ENCODE measurements around the gene POLD2.
"Not testable (repeated sequence)": the region's sequence is repeated elsewhere in the genome, so short reads cannot be mapped to it uniquely, and the experiment has no call there.

The POLD2 gene

DNA sequence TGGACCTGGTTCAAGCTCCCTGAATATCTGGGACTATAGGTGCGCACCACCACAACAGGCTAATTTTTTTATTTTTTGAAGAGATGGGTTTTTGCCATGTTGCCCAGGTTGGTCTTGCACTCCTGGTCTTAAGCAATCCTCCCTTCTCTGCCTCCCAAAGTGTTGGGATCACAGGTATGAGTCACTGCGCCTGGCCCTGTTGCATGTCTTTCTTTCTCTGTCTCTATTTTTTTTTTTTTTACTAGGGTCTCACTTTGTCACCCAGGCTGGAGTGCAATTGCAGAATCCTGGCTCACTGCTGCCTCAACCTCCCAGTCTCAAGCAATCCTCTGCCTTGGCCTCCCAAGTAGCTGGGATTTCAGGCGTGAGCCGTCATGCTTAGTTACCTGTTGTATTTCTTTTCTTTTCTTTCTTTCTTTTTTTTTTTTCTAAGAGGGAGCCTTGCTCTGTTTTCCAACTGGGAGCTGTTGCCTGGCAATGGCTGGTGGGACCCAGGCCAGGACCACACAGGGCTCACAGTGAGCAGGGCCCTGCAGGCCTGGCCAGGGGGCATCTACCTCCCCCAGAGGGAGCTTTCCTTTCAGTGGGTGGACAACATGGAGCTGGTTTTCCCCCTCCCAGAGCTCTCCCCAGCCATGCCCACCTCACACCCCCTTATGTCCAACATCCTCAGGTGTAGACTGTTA lies 11.7 kb upstream of the POLD2 start:
- DNase-seq, result no peak

GRCh38 chr7:44133295-44133694 lies 9.9 kb upstream of the POLD2 start:
- DNase-seq, result no peak

DNA sequence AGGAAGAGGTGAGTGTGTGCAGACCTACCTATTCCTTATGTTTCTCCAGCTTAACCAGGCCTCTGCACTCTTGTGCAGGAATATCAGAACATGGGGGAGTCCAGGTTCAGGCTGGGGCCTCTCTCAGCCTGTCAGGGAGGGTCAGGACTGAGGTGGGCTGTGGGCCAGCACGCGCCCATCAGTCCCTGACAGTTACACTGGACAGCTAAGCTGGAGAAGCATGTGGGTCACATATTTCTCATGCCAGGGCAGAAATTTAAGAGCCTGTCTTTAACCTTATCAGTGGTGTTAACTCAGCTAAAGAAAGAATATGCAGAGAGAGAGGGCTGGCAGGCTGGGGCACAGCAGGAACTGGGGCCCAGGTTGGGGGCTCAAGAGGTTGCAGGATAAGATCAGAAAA lies 8.7 kb upstream of the POLD2 start:
- DNase-seq, result no peak

DNA sequence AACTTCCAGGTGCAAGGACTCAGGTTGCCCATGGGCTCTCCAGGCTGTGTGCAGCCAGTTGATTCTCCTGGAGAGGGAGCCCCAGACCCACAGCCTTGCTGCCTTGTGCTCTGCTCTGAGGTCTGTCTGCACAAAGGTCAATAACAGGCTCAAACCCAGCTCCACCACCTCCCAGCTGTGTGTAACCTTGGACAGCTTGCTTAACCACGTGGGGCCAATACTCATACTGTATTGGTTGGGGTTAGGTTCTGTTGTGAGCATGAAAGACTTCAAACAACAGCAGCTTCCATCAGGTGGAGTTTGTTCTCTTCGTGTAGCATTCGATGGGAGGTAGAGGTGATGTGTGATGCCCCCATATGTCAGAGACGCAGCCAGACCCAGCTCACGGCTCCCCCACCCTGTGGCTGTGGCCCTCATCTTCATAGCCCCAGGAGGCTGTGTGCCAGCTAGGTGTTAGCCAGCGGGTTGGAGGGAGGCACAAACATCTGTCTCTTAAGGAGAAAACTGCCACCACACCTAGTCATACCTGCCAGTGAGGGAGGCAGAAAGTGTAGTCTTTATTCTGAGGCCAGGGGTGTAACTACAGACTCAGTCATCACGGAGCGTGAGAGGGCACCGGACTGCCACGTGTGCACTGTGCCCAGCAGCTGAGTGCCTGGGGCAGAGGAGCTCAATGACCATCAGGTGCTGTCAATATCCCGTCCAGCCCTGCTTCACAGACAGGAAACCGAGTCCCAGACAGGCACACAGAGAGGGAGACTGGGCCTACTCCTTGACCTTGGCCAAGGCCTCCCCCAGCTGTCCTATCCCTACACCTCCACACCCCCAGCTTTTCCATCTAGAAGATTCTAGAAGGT lies 8.1 kb upstream of the POLD2 start:
- no peak for DNase-seq

- no peak for DNase-seq
These were observed 5.6 kb upstream of the POLD2 start for GRCh38 chr7:44128721-44129582.

DNA sequence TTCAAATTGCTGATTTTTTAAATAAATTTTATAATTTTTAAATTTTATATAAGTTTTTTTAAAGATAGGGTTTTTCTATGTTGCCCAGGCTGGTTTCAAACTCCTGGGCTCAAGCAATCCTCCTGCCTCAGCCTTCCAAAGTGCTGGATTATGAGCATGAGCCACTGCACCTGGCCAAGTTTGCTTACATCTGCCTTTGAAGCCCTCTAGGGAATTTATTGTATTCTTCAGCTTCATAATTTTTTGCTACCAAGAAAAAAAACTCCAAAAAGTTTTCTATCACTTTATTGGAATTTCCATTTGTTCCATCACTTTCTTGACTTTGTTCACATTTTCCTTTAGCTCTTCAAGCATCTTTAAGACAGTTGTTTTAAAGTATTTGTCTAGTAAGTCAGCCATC lies 3.8 kb upstream of the POLD2 start:
- DNase-seq, result no peak

DNA sequence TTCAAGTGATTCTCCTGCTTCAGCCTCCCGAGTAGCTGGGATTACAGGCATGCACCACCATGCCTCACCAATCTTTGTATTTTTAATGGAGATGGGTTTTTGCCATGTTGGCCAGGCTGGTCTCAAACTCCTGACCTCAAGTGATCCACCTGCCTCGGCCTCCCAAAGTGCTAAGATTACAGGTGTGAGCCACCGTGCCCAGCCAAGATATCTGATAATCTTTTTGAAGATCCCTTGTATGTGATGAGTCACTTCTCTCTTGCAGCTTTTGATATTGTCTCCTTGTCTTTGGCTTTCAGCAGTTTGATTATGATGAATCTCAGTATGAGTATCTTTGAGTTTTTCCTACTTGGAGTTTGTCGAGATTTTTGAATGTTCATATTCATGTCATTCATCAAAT lies 3.2 kb upstream of the POLD2 start:
- DNase-seq, result not testable (repeated sequence)

DNA sequence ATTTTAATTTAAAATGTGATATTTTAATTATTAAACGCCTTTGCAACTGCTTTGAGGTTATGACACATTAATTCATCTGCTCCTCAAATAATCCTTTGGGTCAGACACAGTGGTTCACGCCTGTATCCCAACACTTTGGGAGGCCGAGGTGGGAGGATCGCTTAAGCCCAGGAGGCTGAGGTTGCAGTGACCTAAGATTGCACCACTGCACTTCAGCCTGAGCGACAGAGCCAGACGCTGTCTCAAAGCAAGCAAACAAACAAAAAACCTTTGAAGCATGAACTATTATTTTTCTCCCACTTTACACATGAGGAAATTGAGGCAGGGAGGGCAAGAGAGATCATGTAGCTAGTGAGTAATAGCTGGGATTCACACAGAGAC lies 1.5 kb upstream of the POLD2 start:
- no peak for DNase-seq

GRCh38 chr7:44122529-44122928 lies 819 bp downstream of the POLD2 start:
- no peak for DNase-seq

GRCh38 chr7:44121761-44122420 lies 1.5 kb downstream of the POLD2 start:
- no peak for DNase-seq

DNA sequence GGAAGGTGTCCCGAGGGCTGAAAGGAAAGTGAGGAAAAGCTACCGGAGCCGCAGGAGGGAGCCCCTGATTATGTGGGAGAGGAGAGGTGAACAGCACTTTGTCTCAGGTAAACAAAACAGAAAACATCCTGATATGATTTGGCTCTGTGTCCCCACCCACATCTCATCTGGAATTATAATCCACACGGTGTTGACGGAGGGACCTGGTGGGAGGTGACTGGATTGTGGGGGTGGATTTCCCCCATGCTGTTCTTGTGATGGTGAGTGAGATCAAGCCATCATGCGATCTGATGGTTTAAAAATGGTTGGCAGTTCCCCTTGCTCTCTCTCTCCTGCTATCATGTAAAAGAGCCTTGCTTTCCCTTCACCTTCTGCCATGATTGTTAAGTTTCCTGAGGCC lies 3.0 kb downstream of the POLD2 start:
- no peak for DNase-seq

- no peak for DNase-seq
These were observed 3.4 kb downstream of the POLD2 start for GRCh38 chr7:44119829-44120380.

GRCh38 chr7:44117801-44118429 lies 5.4 kb downstream of the POLD2 start:
- DNase-seq, result no peak

DNA sequence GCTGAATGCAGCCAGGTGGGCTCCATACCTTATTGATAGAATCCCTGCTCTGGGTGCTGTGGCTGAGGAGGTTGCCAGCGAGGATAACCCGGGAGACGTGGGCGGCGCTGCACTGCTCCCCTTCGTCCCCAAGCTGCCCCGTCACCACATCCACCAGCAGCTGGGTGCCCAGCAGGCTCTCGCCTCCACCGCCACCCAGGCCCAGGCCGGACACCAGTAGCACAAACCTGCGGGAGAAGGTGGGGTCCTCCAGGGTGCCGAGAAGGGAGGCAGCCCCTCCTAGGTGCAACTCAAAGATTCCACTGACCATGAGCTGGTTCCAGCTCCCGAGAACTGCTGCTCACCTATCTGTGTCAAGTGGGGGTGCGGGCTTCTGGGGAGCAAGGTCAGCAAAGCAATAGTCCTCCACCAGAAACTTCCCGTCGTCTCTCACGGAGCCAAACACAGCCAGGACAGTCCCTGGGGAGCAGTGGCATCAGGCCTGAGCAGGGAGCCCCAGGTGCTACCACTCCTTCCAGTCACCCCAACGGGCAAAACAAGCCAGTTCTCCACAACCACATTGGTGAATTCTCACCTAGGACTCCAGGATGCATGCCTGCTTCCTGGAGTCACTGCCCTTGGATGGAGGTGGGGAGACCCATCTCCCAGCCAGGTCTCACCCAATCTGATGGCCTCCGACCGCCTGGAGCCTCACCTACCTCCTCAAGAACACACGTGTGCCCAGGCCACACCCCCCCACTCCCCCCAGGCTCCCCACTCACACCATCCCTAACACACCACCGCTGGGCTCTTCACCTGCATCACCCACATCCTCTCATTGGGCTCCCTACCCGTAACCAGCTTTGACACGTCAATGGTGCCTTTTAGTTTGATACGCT lies 6.3 kb downstream of the POLD2 start:
- DNase-seq, result no peak

DNA sequence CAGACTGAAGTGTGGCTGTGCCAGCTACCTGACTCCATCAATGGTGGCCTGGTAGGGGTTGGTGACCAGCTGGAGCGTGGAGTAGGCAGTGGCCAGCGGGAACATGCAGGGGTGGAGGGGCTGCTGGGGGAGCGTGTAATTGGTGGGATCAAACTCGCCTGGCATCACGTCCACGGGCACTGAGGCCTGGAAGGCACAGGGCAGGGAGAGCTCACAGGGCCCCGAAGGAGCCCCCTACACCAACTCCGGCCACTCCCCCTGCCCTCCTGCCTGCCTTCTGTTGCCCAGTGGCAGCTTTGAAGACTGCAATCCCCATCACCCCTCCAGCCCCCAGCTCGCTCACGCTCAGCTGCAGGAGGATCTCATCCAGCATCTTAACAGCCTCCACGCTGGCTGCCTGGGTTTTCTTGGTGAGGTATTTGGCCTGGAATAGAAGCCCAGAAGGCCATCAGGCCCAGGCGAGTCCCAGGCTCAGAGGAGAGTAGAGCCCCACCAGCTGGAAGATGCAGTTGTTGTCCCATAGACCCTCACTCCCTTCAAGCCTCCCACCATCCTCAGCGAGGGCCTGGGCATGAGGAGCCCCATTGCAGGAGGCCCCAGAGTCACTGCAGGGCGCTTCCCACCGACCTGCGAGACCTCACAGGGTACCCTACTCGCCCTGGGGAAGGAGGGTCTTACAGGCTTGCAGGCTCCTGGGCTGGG lies 7.1 kb downstream of the POLD2 start:
- no peak for DNase-seq

- DNase-seq, result no peak
These were observed 8.6 kb downstream of the POLD2 start for GRCh38 chr7:44114586-44115310.

GRCh38 chr7:44113764-44114354 lies 9.5 kb downstream of the POLD2 start:
- DNase-seq, result no peak

DNA sequence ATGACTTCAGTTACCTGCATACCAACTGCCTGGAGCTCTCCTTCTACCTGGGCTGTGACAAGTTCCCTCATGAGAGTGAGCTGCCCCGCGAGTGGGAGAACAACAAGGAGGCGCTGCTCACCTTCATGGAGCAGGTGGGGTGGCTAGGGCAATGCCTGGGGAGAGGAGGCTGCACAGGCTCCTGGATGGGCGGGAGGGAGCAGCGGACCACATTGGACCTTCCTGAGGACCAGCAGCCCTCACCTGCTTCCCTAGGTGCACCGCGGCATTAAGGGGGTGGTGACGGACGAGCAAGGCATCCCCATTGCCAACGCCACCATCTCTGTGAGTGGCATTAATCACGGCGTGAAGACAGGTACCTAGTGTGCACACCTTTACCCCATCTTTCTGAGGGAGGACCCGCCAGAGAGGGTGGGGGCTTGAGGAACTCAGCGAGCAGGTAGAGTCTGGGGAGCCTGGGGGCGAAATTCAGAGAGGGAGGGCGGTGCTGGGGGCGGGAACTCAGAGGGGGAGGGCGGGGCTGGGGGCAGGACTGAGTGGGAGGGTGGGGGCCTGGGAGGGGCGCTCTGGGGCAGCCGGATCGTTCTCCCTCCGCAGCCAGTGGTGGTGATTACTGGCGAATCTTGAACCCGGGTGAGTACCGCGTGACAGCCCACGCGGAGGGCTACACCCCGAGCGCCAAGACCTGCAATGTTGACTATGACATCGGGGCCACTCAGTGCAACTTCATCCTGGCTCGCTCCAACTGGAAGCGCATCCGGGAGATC lies 10.2 kb downstream of the POLD2 start:
- peak; percentile 74 for DNase-seq

Measured in NCI-H345 (cell line).